Left lobe of liver (tissue), 2 donors: ENCODE data around the gene FAM162B. TPM values are rescaled to one million over a fixed set of nuclear protein-coding genes. Genes with fewer than 3 reads are reported as not detected.
"Not testable (repeated sequence)": the region's sequence is repeated elsewhere in the genome, so short reads cannot be mapped to it uniquely, and the experiment has no call there.

Experiments
- ATAC-seq: fragments of 200-7000 bp; cut with Tn5 transposase; one replicate; pipeline ENCODE4 v1.9.1; 2020; ENCODE audit warnings: mild to moderate bottlenecking, moderate library complexity
- DNase-seq: peaks from one replicate; pipeline ENCODE4 v3.0.0-alpha.2; 2020; ENCODE audit warnings: low spot score
- total RNA-seq: library from RNA; stranded (reverse); gene quantifications from one replicate; pipeline ENCODE4 v1.2.1, GENCODE V29; 2021
- donor health status: DM: no; HTN: no; CAD: no; lungs with moderate emphysema.
- donor health status: DM: no; HTN: yes; CAD: no.

FAM162B gene
- total RNA-seq, 1 donor from 2014 or later = 0.63 TPM

- DNase-seq (no peak), ATAC-seq (no peak)
Measured at GRCh38 chr6:116730513-116730912, 35.0 kb downstream of the FAM162B start.

- DNase-seq (no peak), ATAC-seq (no peak)
Measured at GRCh38 chr6:116726947-116727346, 38.6 kb downstream of the FAM162B start.

GRCh38 chr6:116714761-116715160 is 50.8 kb downstream of the FAM162B start:
- DNase-seq = no peak
- no peak for ATAC-seq

GRCh38 chr6:116714296-116714695 is 51.2 kb downstream of the FAM162B start:
- DNase-seq (no peak), ATAC-seq (no peak)

GRCh38 chr6:116705917-116706316 is 59.6 kb downstream of the FAM162B start:
- ATAC-seq (no peak), DNase-seq (no peak)

- not testable (repeated sequence) for ATAC-seq, DNase-seq
Measured at GRCh38 chr6:116703888-116704287, 61.6 kb downstream of the FAM162B start.

Other genes with a start within 250 kb of the FAM162B start
- not detected for gene TRAPPC3L, start 220.0 kb downstream of the FAM162B start, total RNA-seq
- not detected for gene CALHM4, start 212.0 kb downstream of the FAM162B start, total RNA-seq
- 15.2 TPM for gene RWDD1, start 194.2 kb downstream of the FAM162B start, total RNA-seq
- not detected for gene RSPH4A, start 149.2 kb downstream of the FAM162B start, total RNA-seq
- gene ZUP1, start 97.0 kb downstream of the FAM162B start, total RNA-seq = 3.9 TPM
- gene KPNA5, start 84.5 kb downstream of the FAM162B start, total RNA-seq = 1.7 TPM
- not detected for gene GPRC6A, start 63.4 kb upstream of the FAM162B start, total RNA-seq
- gene RFX6, start 111.5 kb upstream of the FAM162B start, total RNA-seq = not detected